Raji (cell line): Measurements from ENCODE around the gene CRMP1.

Experiments used
- POLR2A ChIP-seq: IDR thresholded peaks from 2 replicates; pipeline ENCODE4 v1.6.1; 2011; ENCODE audit warnings: low read depth, low read length, control low read depth; ENCODE audit not compliant: insufficient read depth

The CRMP1 gene

GRCh38 chr4:5893004-5893580, at the start of gene CRMP1:
CRMP1 (minus strand) TSS chr4:5893086; CDS start chr4:5892969, 117 bp downstream.
- no peak for TF ChIP-seq POLR2A

GRCh38 chr4:5941601-5942000, 48.7 kb upstream of the CRMP1 start:
- no peak for TF ChIP-seq POLR2A

- no peak for TF ChIP-seq POLR2A
These were observed 47.8 kb upstream of the CRMP1 start for GRCh38 chr4:5940470-5941203.

- TF ChIP-seq POLR2A, result no peak
These were observed 41.3 kb upstream of the CRMP1 start for GRCh38 chr4:5933996-5934831.

- TF ChIP-seq POLR2A, result no peak
These were observed 40.2 kb upstream of the CRMP1 start for GRCh38 chr4:5933116-5933515.

GRCh38 chr4:5932035-5932568, 39.2 kb upstream of the CRMP1 start:
- no peak for TF ChIP-seq POLR2A

- TF ChIP-seq POLR2A, result no peak
These were observed 38.6 kb upstream of the CRMP1 start for GRCh38 chr4:5931526-5931925.

- no peak for TF ChIP-seq POLR2A
These were observed 38.0 kb upstream of the CRMP1 start for GRCh38 chr4:5930876-5931275.

GRCh38 chr4:5930456-5930855, 37.6 kb upstream of the CRMP1 start:
- no peak for TF ChIP-seq POLR2A

GRCh38 chr4:5928844-5929420, 36.0 kb upstream of the CRMP1 start:
- TF ChIP-seq POLR2A, result no peak

GRCh38 chr4:5928274-5928673, 35.4 kb upstream of the CRMP1 start:
- TF ChIP-seq POLR2A, result no peak

- no peak for TF ChIP-seq POLR2A
These were observed 34.9 kb upstream of the CRMP1 start for GRCh38 chr4:5927747-5928146.

- TF ChIP-seq POLR2A, result no peak
These were observed 34.2 kb upstream of the CRMP1 start for GRCh38 chr4:5927116-5927515.

- TF ChIP-seq POLR2A, result no peak
These were observed 33.7 kb upstream of the CRMP1 start for GRCh38 chr4:5926598-5926997.
